GM12878 (cell line): ENCODE measurements around the gene ARPP21. TPM values are rescaled to one million over a fixed set of nuclear protein-coding genes. Genes with fewer than 3 reads are reported as not detected.

Experiments
- ATAC-seq: fragments of 200-7000 bp; cut with Tn5 transposase; 3 replicates; pipeline ENCODE4 v1.9.1; 2020; ENCODE audit warnings: mild to moderate bottlenecking, moderate library complexity
- BruUV-seq: library from RNA; stranded (reverse); fragments of 400-500 nt; replicated peaks from 2 replicates; lab custom pipeline; 2021; lab: Mats Ljungman, UMichigan
- CTCF ChIA-PET: fragments of 300-600 bp; sonication (Branson Sonifier 250); formaldehyde crosslinking; extraction: SDS; loops from one replicate; lab custom pipeline; 2021; ENCODE audit warnings: inconsistent platforms; lab: Yijun Ruan, JAX
- POLR2A ChIA-PET: fragments of 350-600 bp; formaldehyde crosslinking; extraction: SDS; loops from one replicate; lab custom pipeline; 2021; ENCODE audit warnings: inconsistent platforms; lab: Charles Lee
- RAD21 ChIA-PET: fragments of 300-600 bp; sonication (Branson Sonifier 250); formaldehyde crosslinking; loops from one replicate; lab custom pipeline; 2023; ENCODE audit warnings: antibody characterized with exemption; ENCODE audit not compliant: unreplicated experiment; lab: Charles Lee
- SMC1A ChIA-PET: fragments of 300-600 bp; sonication (Branson Sonifier 250); formaldehyde crosslinking; loops from one replicate; lab custom pipeline; 2023; ENCODE audit not compliant: unreplicated experiment, uncharacterized antibody; lab: Charles Lee
- DNase-seq: peaks from one replicate; pipeline ENCODE4 v3.0.0-alpha.2; 2011; ENCODE audit warnings: low read depth, low spot score
- FAIRE-seq: peaks from 3 replicates; lab custom pipeline; 2011; peaks lifted over from hg19 to GRCh38; lab: Jason Lieb, UNC
- H2AFZ ChIP-seq: 2 replicates; pipeline ENCODE4 v1.6.0; 2011; ENCODE audit warnings: low read depth, low read length, control low read depth; ENCODE audit not compliant: control insufficient read depth
- H3K27ac ChIP-seq: 2 replicates; pipeline ENCODE4 v1.5.1; 2011; ENCODE audit warnings: control low read depth; ENCODE audit not compliant: control insufficient read depth, insufficient read depth
- H3K27me3 ChIP-seq, 2 experiments: replicated peaks in 1 of 2; 2 replicates each; pipeline versions ENCODE4 v1.6.0 to v1.6.1; 2011; ENCODE audit warnings: low read length in 1 of 2; ENCODE audit not compliant: control insufficient read depth in 2 of 2, insufficient read depth in 2 of 2
- H3K36me3 ChIP-seq, 2 experiments: 2 replicates each; pipeline ENCODE4 v1.5.1; 2011; ENCODE audit warnings: low read length in 1 of 2; ENCODE audit not compliant: control insufficient read depth in 2 of 2, insufficient read depth in 2 of 2
- H3K4me1 ChIP-seq: 2 replicates; pipeline ENCODE4 v1.6.1; 2011; ENCODE audit warnings: mild to moderate bottlenecking, low read length, moderate library complexity, mixed read lengths; ENCODE audit not compliant: control insufficient read depth, insufficient read depth
- H3K4me2 ChIP-seq: 2 replicates; pipeline ENCODE4 v1.6.0; 2011; ENCODE audit warnings: control low read depth; ENCODE audit not compliant: control insufficient read depth, insufficient read depth
- H3K4me3 ChIP-seq: fragments of 200-600 bp; sonication (generic); 2 replicates; pipeline ENCODE4 v1.5.1; 2016
- H3K79me2 ChIP-seq: 2 replicates; pipeline ENCODE4 v1.6.0; 2011; ENCODE audit warnings: low read length; ENCODE audit not compliant: control insufficient read depth, insufficient read depth
- H3K9ac ChIP-seq: 2 replicates; pipeline ENCODE4 v1.8.0; 2011; ENCODE audit warnings: low read length, control low read depth, mixed read lengths; ENCODE audit not compliant: control insufficient read depth, insufficient read depth
- H3K9me3 ChIP-seq: replicated peaks from 3 replicates; pipeline ENCODE4 v1.5.1; 2011; ENCODE audit warnings: mild to moderate bottlenecking, low read length; ENCODE audit not compliant: control insufficient read depth, insufficient read depth
- H4K20me1 ChIP-seq: 2 replicates; pipeline ENCODE4 v1.6.0; 2011; ENCODE audit not compliant: control insufficient read depth, insufficient read depth
- BMI1 ChIP-seq: fragments of 450-650 bp; IDR thresholded peaks from 2 replicates; pipeline ENCODE4 v1.6.1; 2016; ENCODE audit warnings: mild to moderate bottlenecking, moderate library complexity, borderline replicate concordance
- CBX3 ChIP-seq: fragments of 200-600 bp; sonication (generic); IDR thresholded peaks from 2 replicates; pipeline ENCODE4 v1.6.1; 2016; ENCODE audit warnings: low read depth, borderline replicate concordance
- CHD4 ChIP-seq: fragments of 200-600 bp; sonication (generic); IDR thresholded peaks from 2 replicates; pipeline ENCODE4 v1.6.1; 2016; ENCODE audit warnings: mild to moderate bottlenecking
- EP300 ChIP-seq, 2 experiments: fragments of 150-350 bp in 1 of 2; IDR thresholded peaks; 2 replicates each; pipeline ENCODE4 v1.6.1; 2011 to 2012; ENCODE audit warnings: low read depth in 2 of 2, low read length in 2 of 2, borderline replicate concordance in 1 of 2, improper control_type of control experiment in 1 of 2, inconsistent platforms in 1 of 2; ENCODE audit not compliant: control insufficient read depth in 1 of 2
- HCFC1 ChIP-seq: fragments of 150-350 bp; IDR thresholded peaks from 2 replicates; pipeline ENCODE4 v1.6.1; 2014; ENCODE audit warnings: low read length
- IRF4 ChIP-seq: IDR thresholded peaks from 2 replicates; pipeline ENCODE4 v1.6.1; 2011; ENCODE audit warnings: low read depth, low read length
- NFYB ChIP-seq: IDR thresholded peaks from 2 replicates; pipeline ENCODE4 v1.6.1; 2011; ENCODE audit warnings: low read depth, mild to moderate bottlenecking, low read length, improper control_type of control experiment, moderate library complexity; ENCODE audit not compliant: insufficient read depth
- PAX5 ChIP-seq: IDR thresholded peaks from 2 replicates; pipeline ENCODE4 v1.6.1; 2011; ENCODE audit warnings: low read depth, low read length, borderline replicate concordance
- RAD21 ChIP-seq: IDR thresholded peaks from 2 replicates; pipeline ENCODE4 v1.6.1; 2011; ENCODE audit warnings: mild to moderate bottlenecking, low read depth, low read length, moderate library complexity; ENCODE audit not compliant: insufficient read depth
- SMC3 ChIP-seq: IDR thresholded peaks from 2 replicates; pipeline ENCODE4 v1.6.1; 2011; ENCODE audit warnings: low read length, improper control_type of control experiment, borderline replicate concordance
- SREBF2 ChIP-seq: IDR thresholded peaks from 2 replicates; pipeline ENCODE4 v1.6.1; 2012; ENCODE audit warnings: mild to moderate bottlenecking, low read length
- ZBED1 ChIP-seq: IDR thresholded peaks from 2 replicates; pipeline ENCODE4 v1.6.1; 2016; ENCODE audit warnings: borderline replicate concordance
- WGBS: methylation state at CpG from one replicate; pipeline ENCODE4 v1.1.6; 2016; ENCODE audit warnings: low lambda C conversion rate; ENCODE audit not compliant: insufficient replicate concordance, insufficient coverage; ENCODE audit errors: missing lambda C conversion rate; 5-methylcytosine and 5-hydroxymethylcytosine counted together
- in situ Hi-C: fragments of 300-500 bp; cut with MboI; formaldehyde crosslinking; loops from 9 replicates; pipeline ENCODE4 v1.14.3; 2018; ENCODE audit warnings: mixed read lengths
- intact Hi-C: fragments of 100-400 bp; cut with micrococcal nuclease; formaldehyde crosslinking; loops from one replicate; pipeline ENCODE4 v1.14.2; 2022; ENCODE audit not compliant: unreplicated experiment
- polyA plus RNA-seq, 11 experiments: library from polyadenylated mRNA; depleted of rRNA in 4 of 11; unstranded in 6 of 11; stranded (reverse) in 5 of 11; fragments of >200 nt; fragmentation: Nextera tagmentation in 4 of 11; fragmentation: Illumina TruSeq in 1 of 11; extraction: Ambion mirVana in 4 of 11; extraction: Trizol in 1 of 11; gene quantifications; 1 replicate in 1 of 11; 2 replicates in 10 of 11; pipeline versions ENCODE4 v1.2.1 to v1.2.3, GENCODE V29; 2011 to 2016; ENCODE audit warnings: inconsistent platforms in 2 of 11, missing spikeins in 2 of 11, low read depth in 1 of 11
- total RNA-seq, 4 experiments: library from RNA; depleted of rRNA in 3 of 4; stranded (reverse); fragments of >200 nt in 3 of 4; fragmentation: Illumina TruSeq in 1 of 4; extraction: Trizol in 1 of 4; gene quantifications; 2 replicates each; pipeline versions ENCODE4 v1.2.1 to v1.2.3, GENCODE V29; 2013 to 2021
- TF ChIP-seq, protein P1 (sequence below), 3 experiments: IDR thresholded peaks in 2 of 3; conservative IDR thresholded peaks in 1 of 3; 2 replicates each; pipeline ENCODE4 v1.5.1; 2011; ENCODE audit warnings: low read depth in 3 of 3, low read length in 3 of 3, mild to moderate bottlenecking in 3 of 3, control low read depth in 2 of 3, moderate library complexity in 2 of 3, inconsistent platforms in 1 of 3, mixed read lengths in 1 of 3; ENCODE audit not compliant: control insufficient read depth in 2 of 3, insufficient read depth in 1 of 3; ENCODE audit errors: extremely low read depth in 1 of 3
- TF ChIP-seq, protein P2 (sequence below): fragments of 450-650 bp; IDR thresholded peaks from 2 replicates; pipeline ENCODE4 v1.6.1; 2017; ENCODE audit warnings: antibody characterized with exemption, mild to moderate bottlenecking, moderate library complexity

The ARPP21 gene
- total and polyA plus RNA-seq, 10 of the 15 experiments (the other 5 are each of a cell fraction or from before 2014, with no cell fraction given) = not detected

DNA sequence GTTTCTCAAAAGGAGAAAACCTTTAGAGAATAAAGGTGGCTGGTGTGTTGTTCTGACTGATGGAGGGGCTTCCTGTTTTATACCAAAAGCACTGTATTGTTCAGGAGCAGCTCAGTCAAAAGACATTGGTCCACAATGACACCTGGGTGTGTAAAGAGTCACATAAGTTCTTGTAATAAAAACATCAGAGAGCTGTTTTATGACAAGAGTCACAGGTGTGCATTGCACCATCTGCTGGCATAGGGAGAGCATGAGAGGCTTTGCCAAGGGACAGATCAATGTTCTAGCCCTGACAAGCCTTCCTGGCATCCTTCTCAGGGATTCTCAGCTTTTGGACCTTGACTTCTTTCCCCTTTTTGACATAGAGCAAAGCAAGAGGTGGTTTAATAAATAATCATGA, 20.4 kb downstream of the ARPP21 start:
- ChIA-PET SMC1A (no interaction called here), POLR2A (no interaction called here), CTCF (no interaction called here), RAD21 (interaction anchor here (0.6 kb wide), 1 partner anchor 1779 kb away, joined by 3 read pairs; no protein-coding TSS in a partner anchor)
- no TSS peak for BruUV-seq
- H3K27me3 ChIP-seq = peaks cover 0 to 2% of the 10 kb centered on the region in 2 experiments; a peak in 1 of 4 replicates
- H3K27ac ChIP-seq = no peak overlapping the region
- in situ Hi-C loops = no loop called here
- intact Hi-C loops = no loop called here
- H4K20me1 ChIP-seq = no peaks in the 10 kb centered on the region
- no peak overlapping the region for H3K4me3 ChIP-seq
- no peaks in the 10 kb centered on the region for H3K79me2 ChIP-seq
- H3K4me2 ChIP-seq = no peak overlapping the region
- no peaks in the 10 kb centered on the region for H3K36me3 ChIP-seq
- H3K9ac ChIP-seq = no peak overlapping the region
- TF ChIP-seq SREBF2 (no peak), SMC3 (peak; percentile 48; the same call in 1 of the 2 replicates), RAD21 (peak; percentile 70)
- TF ChIP-seq, protein P1, sequence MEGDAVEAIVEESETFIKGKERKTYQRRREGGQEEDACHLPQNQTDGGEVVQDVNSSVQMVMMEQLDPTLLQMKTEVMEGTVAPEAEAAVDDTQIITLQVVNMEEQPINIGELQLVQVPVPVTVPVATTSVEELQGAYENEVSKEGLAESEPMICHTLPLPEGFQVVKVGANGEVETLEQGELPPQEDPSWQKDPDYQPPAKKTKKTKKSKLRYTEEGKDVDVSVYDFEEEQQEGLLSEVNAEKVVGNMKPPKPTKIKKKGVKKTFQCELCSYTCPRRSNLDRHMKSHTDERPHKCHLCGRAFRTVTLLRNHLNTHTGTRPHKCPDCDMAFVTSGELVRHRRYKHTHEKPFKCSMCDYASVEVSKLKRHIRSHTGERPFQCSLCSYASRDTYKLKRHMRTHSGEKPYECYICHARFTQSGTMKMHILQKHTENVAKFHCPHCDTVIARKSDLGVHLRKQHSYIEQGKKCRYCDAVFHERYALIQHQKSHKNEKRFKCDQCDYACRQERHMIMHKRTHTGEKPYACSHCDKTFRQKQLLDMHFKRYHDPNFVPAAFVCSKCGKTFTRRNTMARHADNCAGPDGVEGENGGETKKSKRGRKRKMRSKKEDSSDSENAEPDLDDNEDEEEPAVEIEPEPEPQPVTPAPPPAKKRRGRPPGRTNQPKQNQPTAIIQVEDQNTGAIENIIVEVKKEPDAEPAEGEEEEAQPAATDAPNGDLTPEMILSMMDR (IDR thresholded peaks at IDR 0.05 in 2 of 3, conservative IDR thresholded peaks at IDR 0.05 in 1 of 3; ENCODE audit: control insufficient read depth in 2 of 3, extremely low read depth in 1 of 3, insufficient read depth in 1 of 3, low read depth in 3 of 3, low read length in 3 of 3) = peak; percentile 29 to 49 (median 37); a peak in 5 of 6 replicates
- DNase-seq (no peak), ATAC-seq (peak; percentile 60; the same call in 2 of the 3 replicates), FAIRE-seq (no peak)
- H2AFZ ChIP-seq = no peak overlapping the region
- H3K9me3 ChIP-seq = no peaks in the 10 kb centered on the region
- peaks cover 4% of the 10 kb centered on the region; the same call in 1 of the 2 replicates for H3K4me1 ChIP-seq

DNA sequence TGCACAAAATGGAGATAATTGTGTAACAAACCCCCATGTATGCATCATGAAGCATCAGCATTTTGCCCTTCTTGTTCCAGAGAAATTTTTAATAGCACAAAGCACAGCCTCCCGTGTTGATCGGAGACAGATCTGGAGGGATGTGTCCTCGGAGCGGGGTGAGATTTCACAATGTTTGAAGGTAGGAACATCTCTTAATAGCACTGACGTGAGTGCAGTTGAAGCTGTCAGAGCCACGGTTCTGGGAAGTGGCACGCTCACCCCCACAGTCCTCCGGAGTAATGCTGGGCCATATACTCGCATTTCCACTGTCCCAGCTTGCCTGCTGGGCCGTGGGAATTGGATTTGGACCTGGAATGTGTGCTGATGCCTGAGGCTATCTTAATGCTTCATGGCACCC, 24.1 kb downstream of the ARPP21 start:
- no peak overlapping the region for H3K27ac ChIP-seq
- no peak overlapping the region for H3K4me3 ChIP-seq
- in situ Hi-C loops = no loop called here
- intact Hi-C loops = no loop called here
- H3K4me1 ChIP-seq = peaks cover 4% of the 10 kb centered on the region; the same call in 1 of the 2 replicates
- ChIA-PET POLR2A (no interaction called here), RAD21 (no interaction called here), CTCF (no interaction called here), SMC1A (no interaction called here)
- H3K79me2 ChIP-seq = no peaks in the 10 kb centered on the region
- no peaks in the 10 kb centered on the region for H3K9me3 ChIP-seq
- H4K20me1 ChIP-seq = no peaks in the 10 kb centered on the region
- H3K4me2 ChIP-seq = no peak overlapping the region
- H3K9ac ChIP-seq = no peak overlapping the region
- no peak for ATAC-seq
- 13% methylated on average over 10 of the region's 10 CpGs for WGBS
- DNase-seq = no peak
- no peak for FAIRE-seq
- no peak overlapping the region for H2AFZ ChIP-seq
- H3K36me3 ChIP-seq = no peaks in the 10 kb centered on the region
- peaks cover 0 to 2% of the 10 kb centered on the region in 2 experiments; a peak in 1 of 4 replicates for H3K27me3 ChIP-seq
- BruUV-seq = no TSS peak
- TF ChIP-seq HCFC1 (no peak), ZBED1 (no peak), CHD4 (no peak), PAX5 (no peak), NFYB (no peak), BMI1 (no peak), IRF4 (no peak), CBX3 (no peak), EP300 (IDR thresholded peaks at IDR 0.05; ENCODE audit: borderline replicate concordance in 1 of 2, control insufficient read depth in 1 of 2, low read depth in 2 of 2, low read length in 2 of 2) (no peak)
- TF ChIP-seq, protein P2, sequence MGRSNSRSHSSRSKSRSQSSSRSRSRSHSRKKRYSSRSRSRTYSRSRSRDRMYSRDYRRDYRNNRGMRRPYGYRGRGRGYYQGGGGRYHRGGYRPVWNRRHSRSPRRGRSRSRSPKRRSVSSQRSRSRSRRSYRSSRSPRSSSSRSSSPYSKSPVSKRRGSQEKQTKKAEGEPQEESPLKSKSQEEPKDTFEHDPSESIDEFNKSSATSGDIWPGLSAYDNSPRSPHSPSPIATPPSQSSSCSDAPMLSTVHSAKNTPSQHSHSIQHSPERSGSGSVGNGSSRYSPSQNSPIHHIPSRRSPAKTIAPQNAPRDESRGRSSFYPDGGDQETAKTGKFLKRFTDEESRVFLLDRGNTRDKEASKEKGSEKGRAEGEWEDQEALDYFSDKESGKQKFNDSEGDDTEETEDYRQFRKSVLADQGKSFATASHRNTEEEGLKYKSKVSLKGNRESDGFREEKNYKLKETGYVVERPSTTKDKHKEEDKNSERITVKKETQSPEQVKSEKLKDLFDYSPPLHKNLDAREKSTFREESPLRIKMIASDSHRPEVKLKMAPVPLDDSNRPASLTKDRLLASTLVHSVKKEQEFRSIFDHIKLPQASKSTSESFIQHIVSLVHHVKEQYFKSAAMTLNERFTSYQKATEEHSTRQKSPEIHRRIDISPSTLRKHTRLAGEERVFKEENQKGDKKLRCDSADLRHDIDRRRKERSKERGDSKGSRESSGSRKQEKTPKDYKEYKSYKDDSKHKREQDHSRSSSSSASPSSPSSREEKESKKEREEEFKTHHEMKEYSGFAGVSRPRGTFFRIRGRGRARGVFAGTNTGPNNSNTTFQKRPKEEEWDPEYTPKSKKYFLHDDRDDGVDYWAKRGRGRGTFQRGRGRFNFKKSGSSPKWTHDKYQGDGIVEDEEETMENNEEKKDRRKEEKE = no peak
